Fibroblast of skin of left biceps (primary cell): ENCODE results near the gene KATNAL2.

ENCODE experiments used
- DNase-seq, 2 experiments: peaks; one replicate each; pipeline ENCODE4 v3.0.0-alpha.2; 2013; ENCODE audit warnings: low read depth in 2 of 2

KATNAL2 gene

DNA sequence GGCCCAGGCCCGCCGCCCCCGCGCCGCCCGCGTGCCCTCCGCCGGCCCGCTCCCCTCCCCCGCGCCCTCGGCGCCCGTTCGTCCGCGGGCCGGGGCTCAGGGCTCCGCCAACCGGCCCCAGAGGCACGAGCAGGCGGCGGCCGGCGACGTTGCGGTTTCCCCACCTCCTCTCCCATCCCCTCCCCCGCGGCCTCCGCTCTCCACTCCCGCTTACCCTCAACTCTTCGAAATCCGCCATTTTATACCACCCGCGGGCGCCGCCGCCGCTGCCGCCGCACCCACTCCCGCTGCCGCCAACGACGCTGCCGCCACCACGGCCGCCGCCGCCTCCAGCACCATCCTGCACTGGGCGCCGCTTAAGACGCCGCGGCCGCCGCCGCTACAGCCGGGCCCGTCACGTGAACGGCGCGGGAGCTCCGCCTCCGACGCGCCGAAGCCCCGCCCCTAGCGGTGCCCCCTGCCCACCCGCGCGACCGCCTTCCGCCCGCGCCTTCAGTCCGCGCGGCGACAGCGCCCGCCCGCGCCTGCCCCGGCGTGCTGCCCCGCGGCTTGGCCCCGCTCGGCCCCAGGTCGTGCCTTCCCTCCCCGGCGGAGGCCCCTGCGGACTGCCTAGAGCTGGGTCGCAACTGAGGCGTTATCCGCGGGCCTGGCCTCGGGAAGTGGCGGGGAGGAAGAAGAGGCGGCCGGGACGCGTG is at the start of gene KATNAL2, which contains the start of gene PIAS2:
Gene KATNAL2 (plus strand): TSS at position 495 of the 695 bp plus-strand sequence. CDS start 29,271 bp downstream, outside the sequence.
Gene PIAS2 (minus strand): TSS at position 400 of the 695 bp plus-strand sequence. CDS start 162 bp downstream, at position 238.
- DNase-seq, result peak in 1 of 2 experiments; percentile 30

DNA sequence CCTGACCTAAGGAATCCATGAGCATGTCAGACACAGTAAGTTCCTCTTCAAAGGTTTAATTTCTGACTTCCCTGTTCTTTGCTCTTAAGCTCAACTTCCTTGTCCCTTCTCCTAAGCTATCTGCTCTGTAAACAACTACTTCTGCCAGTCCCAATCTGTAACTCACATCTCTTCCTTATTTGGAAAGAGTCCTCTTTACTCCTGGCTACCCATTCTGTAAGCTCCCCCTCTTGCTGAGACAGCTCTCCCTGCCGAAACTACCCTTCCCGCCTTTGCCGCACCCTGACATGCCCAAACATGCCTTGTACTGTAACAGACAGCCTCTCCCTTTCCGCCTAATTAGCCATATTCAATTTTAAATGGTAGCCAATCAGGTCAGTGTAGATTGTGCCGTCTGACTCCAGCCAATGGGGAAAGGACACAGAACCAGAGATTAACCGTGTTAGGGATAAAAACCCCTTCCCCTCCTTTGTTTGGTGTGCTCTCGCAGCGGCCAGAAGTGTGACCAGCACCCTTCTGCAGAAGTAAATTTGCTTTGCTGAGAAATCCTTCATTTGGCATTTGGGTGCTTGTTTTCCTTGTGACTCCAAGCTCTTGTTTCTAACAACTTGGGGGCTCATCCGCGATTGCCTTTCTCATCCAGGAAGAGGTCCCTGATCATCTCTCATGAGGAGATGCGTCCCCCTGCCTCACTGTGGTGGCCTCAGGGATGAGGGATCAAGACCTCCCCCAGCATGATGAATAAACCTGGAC is 49.1 kb upstream of the KATNAL2 start:
- no peak for DNase-seq

DNA sequence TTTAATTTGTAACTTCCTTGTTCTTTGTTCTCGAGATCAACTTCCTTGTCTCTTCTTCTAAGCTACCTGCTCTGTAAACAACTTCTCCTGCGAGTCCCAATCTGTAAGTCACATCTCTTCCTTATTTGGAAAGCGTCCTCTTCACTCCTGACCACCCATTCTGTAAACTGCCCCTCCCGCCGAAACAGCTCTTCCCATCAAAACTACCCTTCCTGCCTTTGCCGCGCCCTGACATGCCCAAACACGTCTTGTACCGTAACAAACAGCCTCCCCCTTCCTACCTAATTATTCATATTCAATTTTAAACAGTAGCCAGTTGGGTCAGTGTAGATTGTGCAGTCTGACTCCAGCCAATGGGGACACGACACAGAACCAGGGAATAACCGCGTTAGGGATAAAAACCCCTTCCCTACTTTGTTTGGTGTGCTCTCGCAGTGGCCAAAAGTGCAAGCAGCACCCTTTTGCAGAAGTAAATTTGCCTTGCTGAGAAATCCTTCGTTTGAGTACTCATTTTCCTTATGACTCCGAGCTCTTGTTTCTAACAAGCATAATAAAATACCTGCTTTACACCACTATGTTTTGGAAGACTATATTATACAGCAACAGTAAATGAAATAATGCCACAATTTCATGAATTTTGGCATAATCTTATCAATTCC is 39.9 kb upstream of the KATNAL2 start:
- DNase-seq, result no peak

GRCh38 chr18:46883180-46883579 is 34.2 kb upstream of the KATNAL2 start:
- DNase-seq, result no peak

DNA sequence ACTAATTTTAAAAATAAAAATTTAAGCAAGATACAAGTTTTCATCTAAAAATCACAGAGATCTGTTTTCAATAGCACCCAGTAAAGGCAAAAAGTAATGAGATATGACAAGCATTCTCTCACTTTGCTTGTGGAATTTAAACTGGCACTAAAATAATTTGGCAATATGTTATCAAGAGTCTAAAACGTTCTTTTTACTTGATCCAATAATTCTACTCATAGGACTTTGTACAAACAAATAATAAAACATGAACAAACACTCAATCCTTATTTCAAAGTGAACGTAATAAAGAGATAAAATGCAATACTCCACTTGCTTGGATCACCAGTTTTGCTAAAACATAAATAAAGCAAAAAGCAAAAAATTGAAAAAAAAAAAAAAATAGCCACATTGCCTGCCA is 30.5 kb upstream of the KATNAL2 start:
- no peak for DNase-seq

DNA sequence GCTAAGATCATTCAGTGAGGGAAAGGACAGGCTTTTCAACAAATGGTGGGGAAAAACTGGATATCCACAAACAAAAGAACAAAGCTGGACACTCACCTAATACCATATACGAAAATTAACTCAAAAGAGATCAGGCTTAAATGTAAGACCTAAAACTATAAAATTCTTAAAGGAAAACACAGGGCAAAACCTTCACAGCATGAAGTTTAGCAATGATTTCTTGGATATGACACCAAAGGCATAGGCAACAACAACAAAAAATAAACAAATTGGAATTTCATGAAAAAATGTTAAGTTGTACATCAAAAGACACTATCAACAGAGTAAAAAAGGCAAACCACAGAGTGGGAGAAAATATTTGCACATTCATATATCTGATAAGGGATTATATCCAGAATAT is 28.4 kb upstream of the KATNAL2 start:
- DNase-seq, result no peak

GRCh38 chr18:46891742-46892214 is 25.6 kb upstream of the KATNAL2 start:
- no peak for DNase-seq

- no peak for DNase-seq
Observed at GRCh38 chr18:46892842-46893241, 24.6 kb upstream of the KATNAL2 start.

DNA sequence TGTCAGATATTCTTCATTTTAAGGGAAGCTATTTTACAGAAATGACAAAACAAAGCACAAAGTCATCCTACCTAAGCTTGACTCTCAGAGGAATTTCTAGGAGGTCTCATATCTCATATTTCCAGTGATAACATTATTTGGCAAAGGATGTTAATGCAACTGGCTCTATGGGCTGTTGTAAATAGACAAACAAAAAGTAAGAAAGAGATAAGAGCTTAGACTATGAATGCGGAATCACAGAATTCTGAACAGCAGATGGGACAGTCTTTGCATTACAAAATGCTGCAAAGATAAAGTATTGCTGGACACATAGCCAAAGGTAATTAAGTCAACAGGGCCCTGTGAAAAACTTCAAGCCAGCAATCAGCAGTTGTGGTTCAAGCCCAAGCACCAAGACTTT is 24.0 kb upstream of the KATNAL2 start:
- no peak for DNase-seq

GRCh38 chr18:46894124-46894523 is 23.3 kb upstream of the KATNAL2 start:
- DNase-seq, result no peak

DNA sequence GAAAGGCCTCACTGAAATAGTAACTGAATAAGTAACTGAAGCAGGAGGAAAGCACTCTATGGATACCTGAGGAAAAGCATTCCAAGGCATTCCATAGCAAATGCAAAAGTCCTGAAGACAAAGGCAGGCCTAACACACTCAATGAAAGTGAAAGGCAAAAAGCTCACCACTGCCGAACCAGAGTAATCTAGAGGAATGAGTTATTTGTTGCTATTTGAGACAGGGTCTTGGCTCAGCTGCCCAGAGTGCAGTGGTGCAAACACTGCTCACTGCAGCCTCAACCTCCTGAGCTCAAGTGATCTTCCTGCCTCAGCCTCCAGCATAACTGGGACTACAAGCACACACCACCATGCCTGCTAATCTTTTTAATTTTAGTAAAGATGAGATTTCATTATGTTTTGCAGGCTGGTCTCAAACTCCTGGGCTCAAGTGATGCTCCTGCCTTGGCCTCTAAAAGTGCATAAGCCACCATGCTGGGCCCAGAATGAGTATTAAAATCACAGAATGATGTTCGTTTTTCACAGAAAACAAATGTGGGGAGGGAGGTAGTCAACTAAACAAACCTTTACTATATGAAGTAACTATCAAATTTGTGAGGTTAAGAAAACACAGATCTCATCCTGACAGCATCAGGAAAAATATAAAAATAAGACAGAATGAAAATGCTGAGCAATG is 18.0 kb upstream of the KATNAL2 start:
- no peak for DNase-seq

DNA sequence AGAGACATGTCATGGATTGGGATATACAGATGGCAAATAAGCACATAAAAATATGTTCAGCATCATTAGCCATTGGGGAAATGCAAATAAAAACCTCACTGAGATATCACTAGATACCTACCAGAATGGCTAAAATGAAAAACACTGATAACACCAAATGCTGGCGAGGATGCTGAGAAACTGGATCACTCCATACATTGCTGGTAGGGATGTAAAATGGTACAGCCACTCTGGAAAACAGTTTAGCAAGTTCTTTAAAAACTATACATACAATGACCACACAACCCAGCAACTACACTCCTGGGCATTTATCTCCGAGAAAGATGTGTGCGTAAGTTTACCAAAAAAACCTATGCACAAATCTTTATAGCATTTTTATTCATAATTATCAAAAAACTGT is 14.0 kb upstream of the KATNAL2 start:
- DNase-seq, result no peak

DNA sequence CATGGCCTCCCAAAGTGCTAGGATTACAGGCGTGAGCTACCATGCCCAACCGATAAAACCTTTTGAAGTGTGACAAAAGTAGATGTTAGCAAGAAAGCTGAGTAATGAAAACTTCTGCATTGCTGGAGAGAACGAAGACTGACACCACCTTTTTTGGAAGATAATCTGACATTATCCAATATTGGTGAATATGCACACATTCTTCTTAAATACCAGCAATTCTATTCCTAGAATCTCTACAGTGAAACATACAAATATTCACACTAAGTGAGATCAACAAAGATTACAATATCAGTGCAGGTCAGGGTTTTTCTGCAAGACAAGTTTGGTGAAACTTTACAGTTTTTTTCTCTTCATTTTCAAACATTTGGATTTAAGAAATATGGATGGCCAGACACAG is 7.9 kb upstream of the KATNAL2 start:
- DNase-seq, result no peak

DNA sequence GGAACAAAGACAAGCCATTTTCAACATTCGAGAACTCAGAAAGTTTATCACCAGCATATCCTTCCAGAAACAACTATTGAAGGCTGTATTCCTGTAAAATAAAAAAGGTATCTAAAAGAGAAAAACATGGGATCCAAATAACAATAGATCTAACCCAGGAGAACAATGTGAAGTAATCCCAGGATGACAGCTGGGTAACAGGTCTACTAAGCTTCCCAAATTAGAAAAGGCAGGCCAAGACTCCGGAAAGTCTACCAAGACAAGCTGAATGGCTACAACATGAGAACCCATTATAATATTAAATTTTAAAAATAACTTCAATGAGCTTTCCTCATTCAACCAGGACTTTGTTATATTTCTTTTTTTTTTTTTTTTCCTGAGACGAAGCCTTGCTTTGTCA is 6.5 kb upstream of the KATNAL2 start:
- DNase-seq, result no peak

- no peak for DNase-seq
Observed at GRCh38 chr18:46915800-46916550, 1.4 kb upstream of the KATNAL2 start.

GRCh38 chr18:46916551-46917107 is 773 bp upstream of the KATNAL2 start:
- no peak for DNase-seq

GRCh38 chr18:46917803-46918600 is 600 bp downstream of the KATNAL2 start:
- no peak for DNase-seq

DNA sequence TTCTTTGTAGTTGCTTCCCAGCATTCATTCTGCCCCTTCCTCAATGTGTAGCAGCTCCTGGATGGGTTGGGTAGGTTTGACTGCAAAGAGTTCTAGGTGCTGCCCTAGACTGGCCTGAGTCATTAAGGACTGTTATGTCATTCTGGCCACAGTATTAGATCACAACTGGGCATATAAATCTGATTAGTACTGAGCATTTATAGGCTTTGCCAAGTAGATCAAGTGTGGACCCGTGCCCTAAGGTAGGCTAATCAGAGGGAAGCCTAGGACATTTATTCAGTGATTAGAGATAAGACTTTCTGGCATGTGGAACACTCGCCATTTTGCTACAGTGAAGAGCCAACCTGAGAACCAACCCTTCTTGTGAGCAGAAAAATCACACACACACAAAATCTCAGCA is 2.7 kb downstream of the KATNAL2 start:
- no peak for DNase-seq

- no peak for DNase-seq
Observed at GRCh38 chr18:46920653-46921052, 3.3 kb downstream of the KATNAL2 start.

DNA sequence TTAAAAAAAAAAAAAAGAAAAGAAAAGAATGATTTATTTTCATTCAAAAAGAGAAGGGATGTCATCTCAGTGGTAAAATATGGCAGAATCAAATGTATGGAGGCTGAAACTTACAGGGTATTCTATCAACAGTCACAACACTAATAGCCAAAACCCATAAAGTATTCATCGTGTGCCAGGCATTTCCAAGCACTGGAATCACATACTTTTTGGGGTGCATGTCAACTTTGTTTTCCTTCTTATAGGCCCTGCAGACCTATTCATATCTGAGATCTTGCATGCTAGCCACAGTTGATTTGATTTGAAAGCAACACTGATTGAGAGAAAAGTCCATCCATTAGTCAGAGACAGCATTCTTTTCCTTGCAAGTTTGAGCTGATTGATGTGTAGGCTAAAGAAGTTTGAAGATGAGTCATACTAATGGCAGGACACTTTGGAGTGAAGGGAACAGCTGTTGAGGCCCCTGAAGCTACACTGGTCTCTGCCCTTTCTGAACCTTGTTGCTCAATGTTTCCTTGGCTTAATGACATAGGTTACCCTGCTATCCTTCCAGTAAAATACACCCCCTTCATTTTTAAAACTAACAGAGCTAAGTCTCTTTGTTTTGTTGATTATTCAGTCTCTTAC is 22.0 kb downstream of the KATNAL2 start:
- no peak for DNase-seq
